Measurements from ENCODE around the gene HOXD9.

DNA sequence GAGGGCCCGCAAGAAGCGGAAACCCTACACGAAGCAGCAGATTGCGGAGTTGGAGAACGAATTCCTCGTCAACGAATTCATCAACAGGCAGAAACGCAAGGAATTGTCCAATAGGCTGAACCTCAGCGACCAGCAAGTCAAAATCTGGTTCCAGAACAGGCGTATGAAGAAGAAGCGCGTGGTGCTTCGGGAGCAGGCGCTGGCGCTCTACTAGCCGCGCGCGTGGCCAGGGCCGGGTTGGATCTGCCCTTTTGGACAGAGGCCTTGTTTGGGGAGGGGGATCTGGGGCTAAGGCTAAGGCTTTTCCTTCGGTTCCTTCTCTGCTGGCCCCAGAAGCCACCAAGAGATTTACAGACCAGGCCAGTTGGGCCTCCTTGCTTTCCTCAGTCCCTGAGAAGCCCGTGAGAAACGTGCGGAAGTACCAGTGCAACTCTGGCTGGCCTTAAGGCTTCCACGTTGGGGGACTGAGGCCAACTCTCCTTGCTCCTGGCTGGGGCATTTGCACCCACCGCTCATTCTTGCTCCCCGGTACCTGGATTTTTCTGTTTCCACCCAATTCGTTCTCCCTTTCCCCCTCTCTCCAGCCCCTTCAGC is 21.9 kb upstream of the HOXD9 start:
- TF ChIP-seq CTCF (IDR thresholded peaks at IDR 0.05) (no peak), POLR2A (IDR thresholded peaks at IDR 0.05) (no peak)

All from stomach (tissue), 4 donors.